ENCODE results near the gene PRKAG2.

Gene PRKAG2

DNA sequence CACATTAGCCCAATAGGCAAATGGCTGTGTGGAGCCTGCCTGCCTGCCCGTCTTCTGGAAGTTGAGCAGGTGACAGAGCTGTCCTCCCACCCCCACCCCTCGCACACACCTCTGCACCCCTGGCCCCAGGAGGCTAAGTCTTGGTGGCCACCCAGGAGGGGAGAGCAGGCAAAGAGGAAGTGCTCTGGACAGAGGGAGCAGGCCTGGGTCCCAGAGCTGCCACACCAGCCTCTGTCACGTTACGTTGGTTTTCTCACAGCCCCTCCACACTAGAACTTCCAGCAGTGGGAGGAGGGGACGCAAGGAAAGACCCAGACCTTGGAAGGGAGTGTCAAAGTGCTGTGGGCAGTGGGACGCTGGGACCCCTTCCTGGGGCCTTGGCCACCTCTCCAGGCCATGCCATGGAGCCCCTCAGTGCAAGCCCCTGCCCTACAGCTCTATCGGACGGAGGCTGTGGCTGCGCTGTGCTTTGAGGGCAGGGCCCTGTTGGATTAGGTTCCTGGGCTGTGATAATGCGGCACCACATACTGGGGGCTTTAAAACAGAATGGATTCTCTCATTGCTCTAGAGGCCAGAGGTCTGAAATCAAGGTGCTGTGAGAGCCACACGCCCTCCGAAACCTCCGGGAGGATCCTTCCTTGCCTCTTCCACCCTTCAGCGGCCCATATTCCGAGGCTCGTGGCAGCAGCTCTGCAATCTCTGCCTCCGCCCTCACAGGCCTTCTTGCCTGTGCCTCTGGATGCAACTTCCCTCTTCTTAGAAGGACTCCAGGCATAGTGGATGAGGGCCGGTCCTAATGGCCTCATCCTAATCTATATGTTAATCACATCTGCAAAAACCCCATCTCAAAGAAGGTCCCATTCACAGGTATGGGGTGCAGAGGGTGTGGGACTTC, 9.9 kb downstream of the PRKAG2 start:
- H3K4me3 ChIP-seq (ENCODE audit: low read depth, low read length): no peak overlapping the region
- TF ChIP-seq, protein P1, sequence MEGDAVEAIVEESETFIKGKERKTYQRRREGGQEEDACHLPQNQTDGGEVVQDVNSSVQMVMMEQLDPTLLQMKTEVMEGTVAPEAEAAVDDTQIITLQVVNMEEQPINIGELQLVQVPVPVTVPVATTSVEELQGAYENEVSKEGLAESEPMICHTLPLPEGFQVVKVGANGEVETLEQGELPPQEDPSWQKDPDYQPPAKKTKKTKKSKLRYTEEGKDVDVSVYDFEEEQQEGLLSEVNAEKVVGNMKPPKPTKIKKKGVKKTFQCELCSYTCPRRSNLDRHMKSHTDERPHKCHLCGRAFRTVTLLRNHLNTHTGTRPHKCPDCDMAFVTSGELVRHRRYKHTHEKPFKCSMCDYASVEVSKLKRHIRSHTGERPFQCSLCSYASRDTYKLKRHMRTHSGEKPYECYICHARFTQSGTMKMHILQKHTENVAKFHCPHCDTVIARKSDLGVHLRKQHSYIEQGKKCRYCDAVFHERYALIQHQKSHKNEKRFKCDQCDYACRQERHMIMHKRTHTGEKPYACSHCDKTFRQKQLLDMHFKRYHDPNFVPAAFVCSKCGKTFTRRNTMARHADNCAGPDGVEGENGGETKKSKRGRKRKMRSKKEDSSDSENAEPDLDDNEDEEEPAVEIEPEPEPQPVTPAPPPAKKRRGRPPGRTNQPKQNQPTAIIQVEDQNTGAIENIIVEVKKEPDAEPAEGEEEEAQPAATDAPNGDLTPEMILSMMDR (IDR thresholded peaks at IDR 0.05; ENCODE audit: low read depth, low read length): no peak

DNA sequence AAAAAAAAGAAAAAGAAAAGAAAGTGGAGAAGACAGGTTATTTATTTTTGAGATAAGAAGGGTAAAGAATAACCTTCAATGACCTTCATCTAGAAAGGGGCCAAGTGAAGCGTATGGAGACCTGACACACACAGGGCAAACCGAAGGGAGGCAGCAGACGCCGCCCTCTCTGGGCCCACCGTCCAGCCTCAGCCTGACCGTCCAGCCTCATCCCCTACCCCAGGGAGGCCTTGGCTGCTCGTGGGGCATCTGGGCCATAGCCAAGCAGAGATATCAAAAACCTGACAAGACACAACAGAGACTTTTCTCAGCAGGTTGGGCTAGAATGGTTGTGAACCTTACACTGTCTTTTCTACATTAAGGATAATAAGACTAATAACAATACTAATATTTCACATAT, 10.9 kb downstream of the PRKAG2 start:
- no peak overlapping the region for H3K4me3 ChIP-seq (ENCODE audit: low read depth, low read length)
- TF ChIP-seq, protein P1 (IDR thresholded peaks at IDR 0.05; ENCODE audit: low read depth, low read length): no peak

DNA sequence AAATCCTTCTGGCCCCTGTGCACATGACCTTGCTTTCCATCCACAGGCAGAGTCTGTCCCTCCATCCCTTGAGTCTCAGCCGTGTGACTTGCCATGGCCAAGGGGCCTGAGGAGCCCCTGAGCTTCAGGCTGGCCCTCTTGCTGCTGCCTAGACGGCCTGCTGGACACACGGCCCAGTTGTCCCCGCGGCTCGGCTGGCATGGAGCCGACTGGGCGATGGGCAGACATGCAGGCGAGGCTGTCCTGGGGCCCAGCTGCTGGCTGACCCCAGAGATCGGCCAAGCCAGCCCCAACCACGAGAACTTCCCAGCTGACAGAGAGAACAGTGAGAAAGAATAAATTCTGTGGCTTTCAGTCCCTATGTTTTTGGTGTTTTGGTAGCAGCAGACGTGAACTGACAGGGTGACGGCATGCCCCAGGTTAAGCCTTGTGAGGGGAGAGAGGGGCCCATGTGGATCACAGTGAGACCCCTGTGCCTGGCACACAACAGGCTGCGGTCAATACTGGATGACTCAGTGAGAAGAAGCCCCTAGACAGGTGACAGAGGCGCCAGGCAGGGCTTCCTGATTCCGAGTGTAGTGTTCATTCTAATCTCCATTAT, 11.7 kb downstream of the PRKAG2 start:
- H3K4me3 ChIP-seq (ENCODE audit: low read depth, low read length): no peak overlapping the region
- TF ChIP-seq, protein P1 (IDR thresholded peaks at IDR 0.05; ENCODE audit: low read depth, low read length): no peak

- no peak overlapping the region for H3K4me3 ChIP-seq (ENCODE audit: low read depth, low read length)
- TF ChIP-seq, protein P1 (IDR thresholded peaks at IDR 0.05; ENCODE audit: low read depth, low read length): no peak
Observed at GRCh38 chr7:151864561-151864960, 12.4 kb downstream of the PRKAG2 start.

- H3K4me3 ChIP-seq (ENCODE audit: low read depth, low read length): no peak overlapping the region
- TF ChIP-seq, protein P1 (IDR thresholded peaks at IDR 0.05; ENCODE audit: low read depth, low read length): no peak
Observed at GRCh38 chr7:151864081-151864480, 12.8 kb downstream of the PRKAG2 start.

GRCh38 chr7:151863386-151864079, 13.4 kb downstream of the PRKAG2 start:
- TF ChIP-seq, protein P1 (IDR thresholded peaks at IDR 0.05; ENCODE audit: low read depth, low read length): no peak
- no peak overlapping the region for H3K4me3 ChIP-seq (ENCODE audit: low read depth, low read length)

Measured in WI38 (cell line).